Measurements from ENCODE around the gene GRID2.

The GRID2 gene

GRCh38 chr4:92809381-92809780 is 505.6 kb downstream of the GRID2 start:
- TF ChIP-seq CTCF (IDR thresholded peaks at IDR 0.05; ENCODE audit: low read depth, low read length, missing control alignments) = no peak
- H3K4me3 ChIP-seq (replicated peaks; ENCODE audit: low read depth, low read length) = no peak overlapping the region
- no peak for DNase-seq (ENCODE audit: extremely low read depth, low read depth)

GRCh38 chr4:92812652-92813051 is 508.9 kb downstream of the GRID2 start:
- TF ChIP-seq CTCF (IDR thresholded peaks at IDR 0.05; ENCODE audit: low read depth, low read length, missing control alignments) = no peak
- no peak overlapping the region for H3K4me3 ChIP-seq (replicated peaks; ENCODE audit: low read depth, low read length)
- DNase-seq (ENCODE audit: extremely low read depth, low read depth) = no peak

DNA sequence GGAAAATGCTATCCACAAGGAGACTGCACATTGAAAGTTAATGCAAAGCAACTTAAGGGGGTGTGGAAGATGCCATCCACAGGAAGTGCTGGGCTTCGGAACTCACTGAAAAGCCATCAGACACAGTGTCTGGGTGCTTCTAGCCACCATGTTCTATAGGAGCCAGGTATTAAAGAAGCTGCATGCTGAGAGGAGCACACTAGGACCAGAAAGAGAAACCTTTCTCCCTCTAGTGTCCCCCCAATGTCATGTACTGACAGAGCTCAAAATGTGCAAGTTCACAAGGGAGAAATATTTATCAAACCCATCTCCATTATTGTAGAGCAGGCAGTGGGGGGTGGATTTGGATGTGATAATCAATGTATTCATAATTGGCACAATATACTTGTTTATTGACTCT is 510.9 kb downstream of the GRID2 start:
- no peak for DNase-seq (ENCODE audit: extremely low read depth, low read depth)
- TF ChIP-seq CTCF (IDR thresholded peaks at IDR 0.05; ENCODE audit: low read depth, low read length, missing control alignments) = no peak
- no peak overlapping the region for H3K4me3 ChIP-seq (replicated peaks; ENCODE audit: low read depth, low read length)

GRCh38 chr4:92825256-92825655 is 521.5 kb downstream of the GRID2 start:
- no peak overlapping the region for H3K4me3 ChIP-seq (replicated peaks; ENCODE audit: low read depth, low read length)
- no peak for TF ChIP-seq CTCF (IDR thresholded peaks at IDR 0.05; ENCODE audit: low read depth, low read length, missing control alignments)
- DNase-seq (ENCODE audit: extremely low read depth, low read depth) = no peak

GRCh38 chr4:92825791-92826190 is 522.0 kb downstream of the GRID2 start:
- no peak overlapping the region for H3K4me3 ChIP-seq (replicated peaks; ENCODE audit: low read depth, low read length)
- DNase-seq (ENCODE audit: extremely low read depth, low read depth) = no peak

DNA sequence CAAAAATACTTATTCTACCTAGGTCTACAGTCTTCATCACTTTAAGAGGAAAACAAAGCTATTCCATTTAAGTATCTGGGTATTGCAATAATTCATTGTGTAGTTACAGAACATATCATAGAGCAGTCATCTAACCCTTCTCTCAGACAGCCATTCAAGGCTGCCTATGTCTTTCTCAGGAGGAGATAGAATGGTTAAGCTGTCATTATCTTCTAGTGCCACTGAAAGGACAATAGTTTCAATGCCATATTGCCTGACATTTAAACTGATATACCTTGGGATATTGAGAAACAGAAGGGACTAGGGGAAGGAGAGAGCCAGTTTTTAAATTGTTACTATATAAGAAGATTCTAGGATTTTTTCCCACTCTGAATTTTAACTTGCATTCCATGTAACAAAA is 527.0 kb downstream of the GRID2 start:
- H3K4me3 ChIP-seq (replicated peaks; ENCODE audit: low read depth, low read length) = no peak overlapping the region
- no peak for TF ChIP-seq CTCF (IDR thresholded peaks at IDR 0.05; ENCODE audit: low read depth, low read length, missing control alignments)
- DNase-seq (ENCODE audit: extremely low read depth, low read depth) = no peak

More at GRCh38 chr4:92825791-92826190, 522.0 kb downstream of the GRID2 start:
- TF ChIP-seq CTCF (IDR thresholded peaks at IDR 0.05; ENCODE audit: low read depth, low read length, missing control alignments) = no peak

- no peak for TF ChIP-seq CTCF (IDR thresholded peaks at IDR 0.05; ENCODE audit: low read depth, low read length, missing control alignments)
- no peak for DNase-seq (ENCODE audit: extremely low read depth, low read depth)
- H3K4me3 ChIP-seq (replicated peaks; ENCODE audit: low read depth, low read length) = no peak overlapping the region
Measured at GRCh38 chr4:92840880-92841279, 537.1 kb downstream of the GRID2 start.
